ENCODE measurements around the gene SLC6A20. TPM values are rescaled to one million over a fixed set of nuclear protein-coding genes. Genes with fewer than 3 reads are reported as not detected.

SLC6A20 gene
- total RNA-seq, 1 donor from 2014 or later, result not detected

- Histone ChIP-seq H3K4me3 (no peak overlapping the region), H3K9me3 (replicated peaks) (peaks cover 31% of the 10 kb centered on the region), H3K27me3 (ENCODE audit: low read depth) (peaks cover 17% of the 10 kb centered on the region), H3K27ac (replicated peaks) (no peak overlapping the region), H3K36me3 (no peaks in the 10 kb centered on the region), H3K4me1 (peaks cover 3% of the 10 kb centered on the region)
- intact Hi-C loops (cut with micrococcal nuclease), result no loop called here
- no peak for DNase-seq
- TF ChIP-seq CTCF (IDR thresholded peaks at IDR 0.05; ENCODE audit: borderline replicate concordance), result no peak
Measured at GRCh38 chr3:45790596-45790995, 5.7 kb downstream of the SLC6A20 start.

GRCh38 chr3:45789235-45789812 is 7.0 kb downstream of the SLC6A20 start:
- no peak for DNase-seq
- peaks cover 4% of the 10 kb centered on the region for H3K27me3 ChIP-seq (ENCODE audit: low read depth)
- intact Hi-C loops (cut with micrococcal nuclease), result no loop called here
- H3K27ac ChIP-seq (replicated peaks), result no peak overlapping the region
- H3K4me1 ChIP-seq, result no peaks in the 10 kb centered on the region
- H3K4me3 ChIP-seq, result no peak overlapping the region
- H3K36me3 ChIP-seq, result no peaks in the 10 kb centered on the region
- H3K9me3 ChIP-seq (replicated peaks), result peaks cover 38% of the 10 kb centered on the region
- no peak for TF ChIP-seq CTCF (IDR thresholded peaks at IDR 0.05; ENCODE audit: borderline replicate concordance)

GRCh38 chr3:45787551-45787950 is 8.8 kb downstream of the SLC6A20 start:
- no peak for DNase-seq
- Histone ChIP-seq H3K36me3 (no peaks in the 10 kb centered on the region), H3K4me3 (no peak overlapping the region), H3K9me3 (replicated peaks) (peaks cover 40% of the 10 kb centered on the region), H3K27ac (replicated peaks) (no peak overlapping the region), H3K27me3 (ENCODE audit: low read depth) (no peaks in the 10 kb centered on the region), H3K4me1 (no peaks in the 10 kb centered on the region)
- no peak for TF ChIP-seq CTCF (IDR thresholded peaks at IDR 0.05; ENCODE audit: borderline replicate concordance)
- intact Hi-C loops (cut with micrococcal nuclease), result no loop called here

GRCh38 chr3:45786801-45787495 is 9.4 kb downstream of the SLC6A20 start:
- Histone ChIP-seq H3K9me3 (replicated peaks) (peaks cover 40% of the 10 kb centered on the region), H3K36me3 (no peaks in the 10 kb centered on the region), H3K27me3 (ENCODE audit: low read depth) (no peaks in the 10 kb centered on the region), H3K4me1 (no peaks in the 10 kb centered on the region), H3K27ac (replicated peaks) (no peak overlapping the region), H3K4me3 (no peak overlapping the region)
- intact Hi-C loops (cut with micrococcal nuclease), result no loop called here
- no peak for TF ChIP-seq CTCF (IDR thresholded peaks at IDR 0.05; ENCODE audit: borderline replicate concordance)
- DNase-seq, result no peak

GRCh38 chr3:45785605-45786150 is 10.7 kb downstream of the SLC6A20 start:
- intact Hi-C loops (cut with micrococcal nuclease), result no loop called here
- no peaks in the 10 kb centered on the region for H3K27me3 ChIP-seq (ENCODE audit: low read depth)
- DNase-seq, result no peak

More at GRCh38 chr3:45785605-45786150, 10.7 kb downstream of the SLC6A20 start:
- Histone ChIP-seq H3K4me3 (no peak overlapping the region), H3K4me1 (no peaks in the 10 kb centered on the region), H3K27ac (replicated peaks) (no peak overlapping the region), H3K36me3 (no peaks in the 10 kb centered on the region), H3K9me3 (replicated peaks) (peaks cover 39% of the 10 kb centered on the region)
- TF ChIP-seq CTCF (IDR thresholded peaks at IDR 0.05; ENCODE audit: borderline replicate concordance), result no peak

Measured in left ventricle myocardium inferior (tissue), 1 donor.